ENCODE measurements around the gene KCNK17. TPM values are rescaled to one million over a fixed set of nuclear protein-coding genes. Genes with fewer than 3 reads are reported as not detected.

The KCNK17 gene
- total RNA-seq, 2 donors from 2014 or later: 0.48 to 0.74 TPM

DNA sequence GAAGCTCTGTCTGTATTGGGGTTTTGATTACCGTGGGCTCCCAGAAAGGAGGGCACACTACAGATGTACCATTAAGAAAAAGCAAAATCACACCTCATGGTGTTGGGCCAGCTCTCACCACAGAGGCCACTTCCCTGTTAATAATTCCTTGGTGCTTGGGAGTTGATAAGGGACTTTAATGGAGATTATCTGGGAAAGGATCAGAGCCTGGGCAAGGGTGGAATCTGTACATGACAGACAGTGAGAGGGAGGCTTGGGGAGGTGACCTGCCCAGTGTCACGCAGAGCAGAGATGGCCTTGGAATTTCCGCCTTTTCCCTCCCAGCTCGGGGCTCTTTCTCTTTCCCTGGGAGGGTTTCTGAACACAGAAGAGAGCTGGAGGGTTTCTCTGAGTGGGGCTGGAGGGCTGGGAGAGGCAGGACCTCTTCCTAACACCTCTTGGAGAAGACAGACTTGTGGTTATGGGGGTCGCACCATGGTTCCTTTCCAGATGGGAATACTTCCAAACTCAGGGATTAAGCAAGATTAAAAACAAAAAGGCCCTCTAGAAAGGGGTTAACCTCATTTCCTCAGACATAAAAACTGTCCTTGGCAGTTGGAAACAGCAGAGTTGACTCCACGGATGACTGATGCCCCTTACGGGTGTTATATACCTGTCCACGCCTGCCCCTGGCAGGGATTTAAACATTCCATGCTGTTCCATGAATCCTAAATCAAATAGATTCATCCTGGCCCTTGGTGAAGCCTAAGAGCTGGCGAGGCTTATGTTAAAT lies 25.1 kb upstream of the KCNK17 start:
- intact Hi-C loops (cut with DNase I): no loop called here
- DNase-seq (ENCODE audit: low spot score): no peak

DNA sequence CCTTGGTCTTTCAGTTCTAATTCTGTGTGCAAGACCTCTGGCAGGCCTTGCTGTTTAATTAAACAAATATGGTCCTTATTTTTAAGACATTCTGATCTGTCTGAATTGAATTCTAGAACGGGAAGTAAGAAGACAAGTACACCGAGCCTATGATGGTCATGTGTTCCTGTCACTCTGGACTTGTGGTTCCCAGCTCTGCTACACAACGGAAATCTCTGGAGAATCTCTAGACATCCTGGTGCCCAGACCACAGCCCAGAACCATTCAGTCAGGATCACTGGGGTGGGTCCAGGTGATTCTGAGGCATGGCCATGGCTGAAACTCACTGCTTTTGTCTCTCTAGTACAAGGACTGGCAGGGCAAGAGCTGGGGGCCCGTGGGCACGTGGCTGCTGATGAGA lies 24.2 kb upstream of the KCNK17 start:
- no peak for DNase-seq (ENCODE audit: low spot score)
- intact Hi-C loops (cut with DNase I): no loop called here

DNA sequence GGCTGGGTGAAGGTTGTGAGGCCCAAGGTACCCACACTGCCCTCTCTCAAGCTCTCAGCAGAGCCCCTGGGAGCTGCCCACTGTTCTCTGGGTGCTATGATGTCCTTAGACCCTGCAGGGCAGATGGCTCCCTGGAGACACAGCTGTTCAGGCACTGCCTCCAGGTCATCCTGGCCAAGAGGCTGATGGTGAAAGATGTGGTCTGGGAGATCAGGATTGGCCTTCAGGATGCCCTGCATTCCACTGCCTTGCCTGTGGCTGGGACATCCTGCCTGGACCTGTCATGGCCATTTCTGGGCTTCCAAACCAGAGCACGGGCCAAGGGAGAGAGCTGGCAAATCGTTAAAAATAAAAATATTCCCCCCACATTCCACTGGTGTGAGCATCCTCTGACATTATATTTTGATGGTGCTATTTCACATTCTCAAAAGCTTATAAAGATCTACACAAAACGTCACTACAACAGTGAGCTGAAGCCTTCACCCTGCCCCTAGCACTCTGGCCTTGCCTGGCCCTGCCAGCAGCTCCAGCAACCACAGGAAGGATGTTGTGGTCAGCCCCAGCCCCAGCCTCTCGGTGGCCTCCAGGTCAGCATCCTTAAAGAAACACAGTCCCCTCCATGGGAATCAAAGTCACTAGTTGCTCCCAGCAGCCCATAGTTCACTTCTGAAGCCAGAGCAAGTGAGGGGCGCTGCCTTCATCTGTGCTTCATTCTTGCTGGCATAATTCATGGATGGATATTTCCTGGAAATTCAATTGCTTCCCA lies 21.7 kb upstream of the KCNK17 start:
- DNase-seq (ENCODE audit: low spot score): no peak

DNA sequence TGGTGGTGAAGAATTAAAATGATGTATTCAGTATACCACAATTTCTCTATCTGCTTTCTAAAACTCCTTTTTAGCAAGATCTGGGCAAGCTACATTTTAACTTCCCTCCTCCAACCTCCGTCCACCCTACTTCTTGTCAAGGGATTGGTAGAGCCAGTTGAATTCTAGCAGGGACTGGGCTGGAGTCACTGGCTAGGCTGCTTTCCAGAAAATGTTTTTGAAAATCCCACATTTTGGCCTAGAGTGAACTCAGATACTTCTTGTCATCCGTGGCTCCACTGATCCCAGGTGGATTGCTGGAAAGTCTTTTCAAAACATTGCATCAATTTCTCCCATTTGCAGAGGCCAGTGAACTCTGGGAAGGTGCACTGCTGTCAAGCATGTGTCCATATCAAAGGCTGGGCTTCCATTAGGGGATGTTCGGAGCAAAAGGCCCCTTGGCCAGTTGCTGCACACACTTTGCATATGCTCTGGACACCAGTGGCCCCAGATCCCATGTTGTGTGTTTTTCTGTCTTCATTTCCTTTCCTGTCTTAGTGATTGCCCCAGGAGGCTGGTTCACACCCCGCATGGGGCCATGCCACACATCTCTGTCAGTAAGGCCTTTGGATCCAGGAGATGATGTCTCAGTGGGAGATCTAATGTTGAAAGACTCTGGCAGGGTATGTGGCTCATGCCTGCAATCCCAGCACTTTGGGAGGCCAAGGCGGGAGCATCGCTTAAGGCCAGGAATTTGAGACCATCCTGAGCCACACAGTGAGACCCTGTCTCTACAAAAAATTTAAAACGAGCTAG lies 19.6 kb upstream of the KCNK17 start:
- DNase-seq (ENCODE audit: low spot score): no peak
- intact Hi-C loops (cut with DNase I): no loop called here

More for the DNA sequence above, 21.7 kb upstream of the KCNK17 start:
- intact Hi-C loops (cut with DNase I): no loop called here

DNA sequence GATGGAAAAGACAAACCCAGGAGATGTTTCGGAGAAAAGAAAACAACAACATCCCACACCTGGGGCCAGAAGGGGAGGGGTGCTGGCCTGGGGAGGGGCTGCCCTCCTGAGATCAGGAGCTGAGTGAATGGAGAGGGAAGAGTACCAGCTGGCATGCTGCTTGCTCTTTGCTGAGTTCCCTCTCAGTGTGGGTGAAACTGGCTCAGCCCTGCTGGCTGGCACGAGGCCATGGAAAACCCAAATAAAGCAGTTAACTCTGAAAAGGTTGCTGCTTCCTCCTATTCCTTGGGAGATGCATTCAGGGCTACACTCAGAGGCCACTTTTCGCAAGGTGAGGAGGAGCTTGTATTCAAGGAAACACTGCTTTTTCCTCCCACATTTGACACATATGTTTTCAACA lies 16.3 kb upstream of the KCNK17 start:
- intact Hi-C loops (cut with DNase I): no loop called here

DNA sequence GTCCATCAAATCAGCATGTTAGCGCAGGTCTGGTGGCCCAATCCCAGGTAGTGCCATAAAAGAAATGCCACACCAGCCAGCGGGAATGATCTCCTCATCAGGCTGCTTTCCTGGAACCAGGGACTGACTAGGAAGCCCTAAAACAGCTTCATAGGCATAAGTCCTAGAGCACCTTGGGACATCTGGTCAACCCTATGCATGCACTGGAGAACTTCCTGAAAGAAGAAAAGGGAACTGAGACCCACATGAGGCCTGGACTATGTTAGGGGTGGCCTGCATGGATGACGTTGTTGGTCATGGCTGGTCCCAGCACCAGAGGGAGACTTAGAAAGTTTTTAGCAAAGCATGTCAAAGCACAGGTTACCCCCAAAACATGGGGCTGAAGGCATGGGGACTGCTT lies 15.8 kb upstream of the KCNK17 start:
- no peak for DNase-seq (ENCODE audit: low spot score)
- intact Hi-C loops (cut with DNase I): no loop called here

More for the DNA sequence above, 16.3 kb upstream of the KCNK17 start:
- no peak for DNase-seq (ENCODE audit: low spot score)

DNA sequence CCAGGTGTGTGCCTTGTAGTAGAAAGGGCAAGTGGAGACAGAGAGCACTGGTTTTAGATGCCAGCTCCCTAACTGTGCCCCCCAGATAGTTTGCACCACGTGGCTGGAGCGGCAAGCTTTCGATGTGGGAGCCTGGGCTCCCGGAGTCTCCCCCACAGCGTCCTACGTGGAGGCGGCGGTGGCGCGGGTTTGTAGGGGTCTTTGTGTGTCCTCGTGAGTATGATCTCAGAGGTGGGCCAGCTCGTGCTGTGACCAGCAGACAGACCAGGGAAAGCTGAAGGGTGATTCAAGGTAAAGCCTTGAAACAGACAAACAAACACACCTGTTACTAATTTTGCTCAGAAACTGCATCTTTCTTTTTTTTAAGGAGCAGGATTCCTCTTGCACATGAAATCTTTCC lies 13.8 kb upstream of the KCNK17 start:
- intact Hi-C loops (cut with DNase I): no loop called here
- no peak for DNase-seq (ENCODE audit: low spot score)

DNA sequence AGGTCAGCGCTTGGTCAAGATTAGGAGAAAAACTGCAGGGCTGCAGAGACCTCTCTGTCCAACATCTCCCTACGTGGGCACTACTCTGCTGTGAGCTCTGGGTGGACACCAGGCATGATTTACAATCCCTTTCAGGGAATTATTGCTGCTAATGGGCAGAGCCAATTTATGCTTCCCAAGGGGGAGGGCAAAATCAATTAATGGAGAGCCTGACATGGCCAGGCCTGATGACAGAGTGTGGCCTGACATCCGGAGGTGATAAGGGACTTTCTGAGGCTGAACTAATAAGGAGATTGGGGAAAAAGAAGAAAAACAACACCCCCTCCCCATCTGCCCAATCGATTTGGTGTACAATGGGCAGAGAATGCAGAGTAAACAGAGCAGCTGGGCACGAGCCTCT lies 13.3 kb upstream of the KCNK17 start:
- intact Hi-C loops (cut with DNase I): no loop called here
- no peak for DNase-seq (ENCODE audit: low spot score)

DNA sequence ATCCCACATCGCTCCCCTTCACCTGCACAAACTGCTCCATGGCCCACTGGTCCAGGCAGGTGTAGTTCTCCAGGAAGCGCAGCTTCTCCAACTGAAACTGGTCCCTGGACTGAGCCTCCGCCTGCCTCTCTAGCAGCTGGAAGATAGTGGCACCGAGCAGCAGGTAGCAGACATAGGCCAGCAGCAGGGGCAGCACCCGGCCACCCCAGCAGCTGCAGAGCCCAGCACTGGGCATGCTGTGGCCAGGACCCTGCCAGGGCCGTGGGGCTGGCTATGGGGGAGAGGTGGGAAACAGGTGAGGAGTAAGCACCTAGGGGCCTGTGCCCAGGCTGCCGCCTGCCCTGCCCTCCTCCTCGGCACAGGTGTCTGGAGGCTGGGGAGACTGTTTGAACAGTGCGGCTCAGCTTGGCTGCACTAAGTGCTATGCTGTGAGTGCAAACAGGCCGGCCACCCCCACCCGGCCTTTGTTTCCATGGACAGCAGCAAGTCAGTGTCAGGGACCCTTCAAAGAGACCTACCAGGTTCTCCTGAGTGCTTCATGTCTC lies 8.2 kb upstream of the KCNK17 start, which contains the start of gene KCNK16:
Gene KCNK16 (minus strand): TSS at position 397 of the 545 bp plus-strand sequence. CDS start 162 bp downstream, at position 235.
- intact Hi-C loops (cut with DNase I): no loop called here
- DNase-seq (ENCODE audit: low spot score): no peak

DNA sequence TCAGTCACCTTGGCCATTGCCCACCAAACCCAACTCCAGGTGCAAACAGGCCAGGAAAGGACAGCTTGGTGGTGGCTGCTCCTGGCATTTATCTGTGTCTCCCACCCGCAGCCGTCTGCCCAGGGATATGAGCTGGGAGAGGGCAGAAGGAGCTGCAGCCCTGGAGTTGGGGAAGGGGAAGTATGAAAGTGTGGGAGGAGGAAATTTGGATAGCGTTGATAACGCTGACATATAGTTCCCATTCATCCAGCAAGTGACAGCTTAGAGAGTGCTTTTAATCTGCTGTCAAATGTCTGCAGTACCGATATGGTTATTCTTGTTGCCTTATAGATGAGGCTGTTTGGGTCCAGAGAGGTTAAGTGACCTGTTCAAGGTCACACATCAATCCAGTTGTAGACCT lies 7.5 kb upstream of the KCNK17 start:
- intact Hi-C loops (cut with DNase I): no loop called here
- no peak for DNase-seq (ENCODE audit: low spot score)

DNA sequence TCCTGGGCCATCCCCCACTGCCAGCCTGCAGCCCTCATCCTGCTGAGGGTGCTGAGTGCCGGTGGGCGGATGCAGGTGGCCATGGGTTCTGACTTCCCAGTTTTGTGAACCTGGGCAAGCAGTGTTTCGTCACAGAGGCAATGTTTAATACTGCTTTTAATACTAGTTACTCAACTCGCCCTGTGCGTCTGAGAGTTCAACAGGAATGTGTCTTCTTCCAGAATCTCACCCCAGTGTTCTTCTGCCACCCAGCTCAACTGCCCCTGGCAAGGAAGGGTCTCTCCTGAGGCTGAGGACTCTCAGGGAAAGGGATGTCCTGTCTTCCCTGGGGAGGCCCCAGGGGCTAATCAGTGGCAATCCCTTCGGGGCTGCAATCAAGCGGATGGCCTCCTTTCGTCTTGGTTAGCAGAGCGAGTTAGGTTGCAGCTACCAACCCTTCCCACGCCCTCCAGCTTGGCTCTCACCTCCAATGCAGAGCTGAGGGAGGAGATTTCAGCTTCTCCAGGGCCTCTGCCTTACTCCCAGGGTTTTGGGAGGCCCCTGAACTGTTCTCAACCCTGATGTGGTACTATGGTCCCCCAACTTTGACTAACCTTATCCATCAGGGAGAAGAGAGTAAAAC lies 6.3 kb upstream of the KCNK17 start:
- no peak for DNase-seq (ENCODE audit: low spot score)
- intact Hi-C loops (cut with DNase I): no loop called here

DNA sequence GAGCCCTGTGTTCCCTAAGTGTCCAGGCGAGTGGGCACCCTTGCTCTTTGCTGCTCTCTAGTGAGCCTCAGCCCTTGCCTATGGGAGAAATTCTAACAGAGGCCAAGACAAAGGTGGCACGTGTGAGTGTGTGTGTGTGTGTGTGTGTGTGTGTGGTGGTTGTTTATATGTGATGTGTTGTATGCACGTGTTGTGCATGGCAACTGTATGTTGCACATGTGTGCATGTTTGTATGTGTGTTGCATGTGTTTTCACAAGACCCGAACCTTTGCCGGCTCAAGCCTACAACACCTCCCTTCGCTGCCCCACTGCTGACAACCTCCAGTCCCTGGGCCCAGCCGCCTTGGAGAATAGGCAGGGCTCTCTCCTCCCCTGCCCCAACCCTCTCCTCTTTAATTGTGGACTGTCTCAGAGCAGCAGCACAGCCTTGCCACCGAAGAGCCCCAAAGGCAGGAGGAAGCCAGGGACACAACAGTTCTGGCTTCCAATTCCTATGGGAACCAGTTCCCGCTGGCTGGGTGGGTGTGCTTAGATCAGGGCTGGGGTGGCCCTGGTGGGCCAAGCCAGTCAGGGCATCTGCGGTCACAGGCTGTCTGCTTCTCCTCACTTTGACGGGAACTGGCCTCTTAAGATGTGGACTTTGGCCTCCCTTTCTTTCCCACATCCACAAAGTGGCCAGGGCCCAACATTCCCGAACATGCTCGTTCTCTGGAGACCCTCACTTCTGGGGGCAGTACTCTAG lies 5.6 kb upstream of the KCNK17 start:
- DNase-seq (ENCODE audit: low spot score): no peak
- intact Hi-C loops (cut with DNase I): no loop called here

DNA sequence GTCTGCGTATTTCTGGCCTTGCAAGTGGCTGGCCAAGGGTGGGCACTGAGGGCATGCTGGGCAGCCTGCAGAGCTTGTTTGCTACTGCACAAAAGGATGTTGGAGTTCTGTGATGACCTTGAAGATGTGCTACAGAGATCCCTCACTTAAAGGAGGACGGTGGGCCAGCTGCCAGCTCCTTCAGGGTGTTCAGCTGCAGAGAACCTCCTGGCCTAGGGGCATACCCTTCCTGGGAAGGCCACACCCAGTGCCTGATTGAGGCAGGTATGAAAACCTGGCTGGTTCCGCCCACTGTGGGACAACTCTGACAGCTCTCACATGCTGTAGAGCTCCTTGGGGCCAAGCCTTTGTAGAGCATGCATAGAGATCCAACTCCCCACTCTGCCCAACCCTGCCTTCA lies 3.0 kb upstream of the KCNK17 start:
- DNase-seq (ENCODE audit: low spot score): no peak
- intact Hi-C loops (cut with DNase I): no loop called here

DNA sequence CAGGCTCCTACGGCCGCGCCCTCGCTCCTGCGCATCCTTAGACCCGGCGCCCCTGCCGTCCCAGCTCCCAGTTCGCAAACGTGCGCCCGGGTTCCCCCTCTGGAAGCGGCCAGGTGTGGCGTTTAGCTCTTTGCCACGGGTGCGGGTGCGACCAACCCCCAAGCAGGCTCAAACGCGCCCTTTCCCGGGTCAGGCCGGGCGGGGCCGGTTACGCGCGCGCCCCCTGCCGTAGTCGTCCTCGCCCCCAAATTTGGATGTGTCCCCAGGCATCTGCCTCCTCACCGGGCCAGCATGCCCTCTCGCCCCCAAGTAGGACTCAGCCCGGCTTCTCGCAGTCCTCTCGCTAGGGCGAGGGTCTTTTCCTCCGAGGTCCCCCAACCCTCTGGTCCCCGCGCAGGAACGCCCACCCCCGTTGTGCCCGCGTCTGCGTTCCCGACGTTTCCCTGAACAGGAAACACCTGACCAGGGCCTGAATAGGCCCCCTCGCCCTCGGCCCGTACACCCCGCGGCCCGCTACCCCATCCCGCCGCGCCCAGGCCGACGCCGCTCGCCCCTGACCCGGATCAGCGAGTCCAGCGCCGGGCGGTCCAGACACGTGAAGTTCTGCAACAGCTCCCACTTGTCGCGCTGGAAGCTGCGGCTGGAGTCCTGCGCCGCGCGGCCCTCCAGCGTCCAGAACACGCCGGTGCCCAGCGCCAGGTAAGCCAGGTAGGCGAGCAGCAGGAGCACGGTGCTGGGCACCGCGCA lies 520 bp downstream of the KCNK17 start:
- DNase-seq (ENCODE audit: low spot score): no peak
- intact Hi-C loops (cut with DNase I): no loop called here

DNA sequence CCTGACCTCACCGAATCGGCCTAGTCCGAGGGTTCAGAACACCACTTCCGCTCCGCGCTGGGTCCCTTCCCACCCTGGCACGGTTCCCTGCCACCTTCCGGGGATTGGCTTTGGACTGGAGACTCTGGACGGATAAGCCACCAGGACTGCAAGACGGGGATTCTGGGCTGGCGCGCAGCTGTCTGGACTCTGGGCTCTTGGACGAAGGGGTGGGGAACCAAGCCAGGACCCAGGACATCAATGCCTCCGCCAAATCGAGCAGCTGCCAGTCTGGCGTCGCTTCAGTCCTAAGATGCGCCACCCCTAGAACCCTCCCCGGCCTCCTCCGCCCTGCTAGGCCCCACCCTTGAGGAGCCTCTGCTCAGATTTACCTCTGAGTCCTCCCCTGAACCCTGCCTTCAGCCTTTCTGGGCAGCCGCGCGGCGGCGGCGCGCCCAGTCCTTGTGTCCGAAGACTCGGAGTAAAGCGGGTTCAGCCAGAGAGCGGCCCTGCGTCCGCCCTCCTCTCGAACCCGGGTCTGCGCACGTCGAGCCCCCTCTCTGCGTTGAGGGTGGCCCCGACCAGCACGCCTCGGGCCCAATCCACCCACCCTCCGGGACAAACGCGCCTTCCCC lies 1.2 kb downstream of the KCNK17 start:
- no peak for DNase-seq (ENCODE audit: low spot score)
- intact Hi-C loops (cut with DNase I): no loop called here

DNA sequence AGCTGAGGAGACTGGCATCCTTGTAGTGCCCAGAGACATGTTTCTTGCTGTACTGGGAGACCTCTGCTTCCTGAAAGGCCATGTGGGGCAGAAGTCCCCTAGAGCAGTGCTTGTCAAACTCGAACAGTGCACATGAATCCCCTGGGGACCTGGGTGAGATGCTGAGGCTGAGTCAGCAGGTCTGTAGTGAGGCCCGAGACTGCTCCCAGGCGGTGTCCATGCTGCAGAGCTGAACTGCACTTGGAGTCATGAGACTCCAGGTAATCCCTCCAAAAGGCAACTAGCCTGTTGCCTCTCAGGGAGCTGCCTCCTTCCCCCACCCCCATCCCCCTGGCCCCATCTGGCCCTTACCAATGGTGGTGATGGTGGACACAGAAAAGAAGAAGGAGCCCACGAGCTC lies 3.7 kb downstream of the KCNK17 start:
- intact Hi-C loops (cut with DNase I): no loop called here
- no peak for DNase-seq (ENCODE audit: low spot score)

DNA sequence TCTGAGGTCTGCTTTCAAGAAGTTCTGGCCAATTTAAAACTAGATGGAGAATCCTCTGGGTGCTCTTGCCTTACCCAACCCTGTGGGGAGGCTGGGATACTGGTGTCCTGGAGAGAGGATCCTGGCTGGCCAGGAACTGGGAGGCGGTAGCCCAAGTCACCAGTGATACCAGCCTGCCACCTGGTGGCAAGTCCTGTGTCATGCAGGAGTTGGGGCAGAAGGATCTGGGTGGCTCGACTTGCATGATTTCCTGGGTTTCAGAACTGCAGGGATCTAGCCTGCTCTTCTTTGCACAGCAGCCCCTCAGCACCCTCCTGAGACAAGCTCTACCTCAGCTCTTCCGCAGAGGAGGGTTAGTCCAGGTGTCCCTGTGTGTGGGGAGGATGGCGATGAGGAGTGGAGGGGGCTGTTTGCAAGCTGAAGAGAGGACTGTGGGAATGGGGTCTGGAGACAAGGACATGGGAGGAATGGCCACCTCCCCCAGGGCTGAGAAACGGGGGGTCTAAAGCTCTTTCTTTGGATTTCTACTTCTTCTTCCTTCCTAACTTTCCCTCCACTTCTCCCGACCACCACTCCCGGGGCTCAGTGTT lies 4.2 kb downstream of the KCNK17 start:
- DNase-seq (ENCODE audit: low spot score): peak; percentile 89
- intact Hi-C loops (cut with DNase I): no loop called here

All from posterior vena cava (tissue), 2 donors.